H1 (cell line): ENCODE data around the gene KYNU. TPM values are rescaled to one million over a fixed set of nuclear protein-coding genes. Genes with fewer than 3 reads are reported as not detected.

ENCODE experiments used
- CTCF ChIA-PET: fragments of 300-600 bp; sonication (Branson Sonifier 250); formaldehyde crosslinking; loops from one replicate; lab custom pipeline; 2021; ENCODE audit not compliant: partially characterized antibody; lab: Charles Lee
- POLR2A ChIA-PET: fragments of 300-600 bp; sonication (Branson Sonifier 250); formaldehyde crosslinking; loops from one replicate; lab custom pipeline; 2021; ENCODE audit warnings: inconsistent platforms; ENCODE audit not compliant: partially characterized antibody; lab: Charles Lee
- DNase-seq, 2 experiments: peaks; one replicate each; pipeline versions ENCODE4 v3.0.0 to v3.0.0-alpha.2; 2010 to 2022; ENCODE audit warnings: low spot score in 2 of 2, low read depth in 1 of 2, mixed read lengths in 1 of 2
- FAIRE-seq: peaks from 2 replicates; lab custom pipeline; 2011; peaks lifted over from hg19 to GRCh38; lab: Jason Lieb, UNC
- H2AFZ ChIP-seq: 2 replicates; pipeline ENCODE4 v1.8.1; 2012; ENCODE audit warnings: low read length, inconsistent platforms
- H2AK5ac ChIP-seq: 2 replicates; pipeline ENCODE4 v1.6.1; 2013; ENCODE audit warnings: low read depth, low read length
- H2BK120ac ChIP-seq: replicated peaks from 2 replicates; pipeline ENCODE3; 2013; ENCODE audit warnings: low read depth, low read length, inconsistent platforms
- H2BK12ac ChIP-seq: 2 replicates; pipeline ENCODE4 v1.6.1; 2013; ENCODE audit warnings: low read depth, low read length
- H2BK15ac ChIP-seq: 2 replicates; pipeline ENCODE4 v1.6.1; 2013; ENCODE audit warnings: low read length
- H2BK20ac ChIP-seq: 2 replicates; pipeline ENCODE4 v1.6.1; 2013; ENCODE audit warnings: low read length
- H2BK5ac ChIP-seq: 2 replicates; pipeline ENCODE4 v1.6.1; 2013; ENCODE audit warnings: low read depth, low read length
- H3K14ac ChIP-seq: 2 replicates; pipeline ENCODE4 v1.6.1; 2013; ENCODE audit warnings: inconsistent platforms; ENCODE audit not compliant: insufficient read length
- H3K18ac ChIP-seq: 2 replicates; pipeline ENCODE4 v1.6.1; 2013; ENCODE audit warnings: low read length; ENCODE audit errors: extremely low read depth
- H3K23ac ChIP-seq: 2 replicates; pipeline ENCODE4 v1.6.1; 2013; ENCODE audit warnings: inconsistent platforms; ENCODE audit not compliant: insufficient read length
- H3K23me2 ChIP-seq: 2 replicates; pipeline ENCODE4 v1.6.1; 2013; ENCODE audit warnings: low read depth, low read length
- H3K27ac ChIP-seq: 2 replicates; pipeline ENCODE4 v1.6.1; 2011; ENCODE audit warnings: low read depth, low read length, inconsistent platforms
- H3K27me3 ChIP-seq, 4 experiments: replicated peaks in 1 of 4; 1 replicate in 1 of 4; 2 replicates in 3 of 4; pipeline versions ENCODE4 v1.6.1 to v1.8.1; 2011 to 2013; ENCODE audit warnings: low read length in 3 of 4, mild to moderate bottlenecking in 3 of 4, inconsistent platforms in 2 of 4, mixed read lengths in 2 of 4, moderate library complexity in 1 of 4; ENCODE audit not compliant: control insufficient read depth in 3 of 4, insufficient read depth in 3 of 4; ENCODE audit errors: extremely low read depth in 1 of 4
- H3K36me3 ChIP-seq, 4 experiments: 2 replicates each; pipeline versions ENCODE4 v1.6.1 to v1.8.1; 2011 to 2013; ENCODE audit warnings: mild to moderate bottlenecking in 4 of 4, low read length in 3 of 4, moderate library complexity in 2 of 4, control low read depth in 1 of 4, inconsistent platforms in 1 of 4; ENCODE audit not compliant: insufficient read depth in 4 of 4, control insufficient read depth in 2 of 4
- H3K4ac ChIP-seq: replicated peaks from 2 replicates; pipeline ENCODE3; 2013; ENCODE audit warnings: low read length, low read depth, mixed read lengths, inconsistent platforms; ENCODE audit not compliant: insufficient read length
- H3K4me1 ChIP-seq, 4 experiments: replicated peaks in 1 of 4; 1 replicate in 1 of 4; 2 replicates in 3 of 4; pipeline versions ENCODE4 v1.6.1 to v1.8.1; 2011 to 2013; ENCODE audit warnings: low read length in 3 of 4, inconsistent platforms in 2 of 4, mixed read lengths in 1 of 4; ENCODE audit not compliant: insufficient read depth in 4 of 4, control insufficient read depth in 3 of 4
- H3K4me2 ChIP-seq, 2 experiments: 2 replicates each; pipeline versions ENCODE4 v1.6.1 to v1.8.1; 2011 to 2013; ENCODE audit warnings: low read depth in 2 of 2, low read length in 2 of 2, control low read depth in 1 of 2, inconsistent platforms in 1 of 2, mild to moderate bottlenecking in 1 of 2; ENCODE audit not compliant: insufficient read depth in 1 of 2
- H3K4me3 ChIP-seq, 4 experiments: fragments of 200-600, 300-600 bp in 1 of 4; sonication (generic), shearing (Covaris generic), sonication (Bioruptor Twin) in 1 of 4; 2 replicates each; pipeline versions ENCODE4 v1.5.1 to v1.8.1; 2011 to 2016; ENCODE audit warnings: low read length in 4 of 4, low read depth in 3 of 4, control low read depth in 2 of 4, inconsistent platforms in 2 of 4, mild to moderate bottlenecking in 2 of 4, mixed read lengths in 1 of 4, moderate library complexity in 1 of 4; ENCODE audit not compliant: insufficient read depth in 2 of 4; ENCODE audit errors: extremely low read depth in 1 of 4
- H3K56ac ChIP-seq: replicated peaks from 2 replicates; pipeline ENCODE3; 2013; ENCODE audit warnings: low read depth, mild to moderate bottlenecking, mixed read lengths, low read length, inconsistent platforms; ENCODE audit not compliant: insufficient read length
- H3K79me1 ChIP-seq: 2 replicates; pipeline ENCODE4 v1.6.1; 2013; ENCODE audit warnings: low read depth, low read length, control low read depth
- H3K79me2 ChIP-seq, 2 experiments: 2 replicates each; pipeline versions ENCODE4 v1.6.1 to v1.8.1; 2012 to 2013; ENCODE audit warnings: low read length in 2 of 2, mild to moderate bottlenecking in 2 of 2, inconsistent platforms in 1 of 2; ENCODE audit not compliant: insufficient read depth in 2 of 2, control insufficient read depth in 1 of 2
- H3K9ac ChIP-seq, 4 experiments: replicated peaks in 1 of 4; 1 replicate in 1 of 4; 2 replicates in 3 of 4; pipeline versions ENCODE4 v1.6.1 to v1.8.1; 2011 to 2013; ENCODE audit warnings: low read depth in 3 of 4, low read length in 3 of 4, control low read depth in 2 of 4, mild to moderate bottlenecking in 2 of 4, moderate library complexity in 2 of 4, inconsistent platforms in 1 of 4; ENCODE audit errors: extremely low read depth in 1 of 4
- H3K9me3 ChIP-seq, 2 experiments: 2 replicates each; pipeline versions ENCODE4 v1.6.1 to v1.8.1; 2012 to 2013; ENCODE audit warnings: mild to moderate bottlenecking in 2 of 2, moderate library complexity in 2 of 2, control low read depth in 1 of 2, inconsistent platforms in 1 of 2, low read depth in 1 of 2, low read length in 1 of 2, mixed read lengths in 1 of 2; ENCODE audit not compliant: insufficient read depth in 2 of 2
- H4K20me1 ChIP-seq, 2 experiments: replicated peaks in 1 of 2; 2 replicates each; pipeline versions ENCODE3 to v1.8.1; 2011 to 2013; ENCODE audit warnings: inconsistent platforms in 2 of 2, low read length in 2 of 2, mild to moderate bottlenecking in 1 of 2; ENCODE audit not compliant: insufficient read depth in 2 of 2, control insufficient read depth in 1 of 2
- H4K5ac ChIP-seq: 2 replicates; pipeline ENCODE4 v1.6.1; 2013; ENCODE audit warnings: low read length, low read depth, mixed read lengths, inconsistent platforms; ENCODE audit not compliant: insufficient read length
- H4K8ac ChIP-seq: 2 replicates; pipeline ENCODE4 v1.8.0; 2013; ENCODE audit warnings: mild to moderate bottlenecking, moderate library complexity, low read length, inconsistent platforms; ENCODE audit not compliant: insufficient read depth; ENCODE audit errors: extremely low read depth
- H4K91ac ChIP-seq: replicated peaks from 2 replicates; pipeline ENCODE3; 2013; ENCODE audit warnings: low read length, mixed read lengths, inconsistent platforms; ENCODE audit not compliant: insufficient read length
- BCL11A ChIP-seq, 2 experiments: IDR thresholded peaks; one replicate each; pipeline ENCODE4 v1.6.1; 2011; ENCODE audit warnings: low read depth in 2 of 2, low read length in 2 of 2, mild to moderate bottlenecking in 2 of 2
- CHD1 ChIP-seq: IDR thresholded peaks from 2 replicates; pipeline ENCODE4 v1.6.1; 2012; ENCODE audit warnings: low read depth, low read length, improper control_type of control experiment
- CREB1 ChIP-seq: IDR thresholded peaks from 2 replicates; pipeline ENCODE4 v1.6.1; 2012; ENCODE audit warnings: inconsistent platforms
- CTBP2 ChIP-seq: IDR thresholded peaks from 2 replicates; pipeline ENCODE4 v1.7.0; 2011; ENCODE audit warnings: borderline replicate concordance, mild to moderate bottlenecking, moderate library complexity, mixed read lengths, low read length; ENCODE audit not compliant: insufficient read depth, insufficient read length
- GABPA ChIP-seq: IDR thresholded peaks from 2 replicates; pipeline ENCODE4 v1.6.1; 2011; ENCODE audit warnings: mild to moderate bottlenecking, low read length, moderate library complexity, borderline replicate concordance; ENCODE audit not compliant: insufficient read depth
- HDAC2 ChIP-seq, 2 experiments: fragments of 300-600 bp in 1 of 2; sonication (generic) in 1 of 2; IDR thresholded peaks; 2 replicates each; pipeline ENCODE4 v1.6.1; 2011 to 2012; ENCODE audit warnings: low read depth in 2 of 2, low read length in 2 of 2, mild to moderate bottlenecking in 2 of 2, moderate library complexity in 2 of 2, borderline replicate concordance in 1 of 2, inconsistent platforms in 1 of 2
- JUN ChIP-seq: IDR thresholded peaks from 2 replicates; pipeline ENCODE4 v1.6.1; 2011; ENCODE audit warnings: low read depth, mild to moderate bottlenecking, improper control_type of control experiment, low read length
- POLR2A ChIP-seq, 2 experiments: IDR thresholded peaks; 1 replicate in 1 of 2; 2 replicates in 1 of 2; pipeline ENCODE4 v1.6.1; 2011; ENCODE audit warnings: low read depth in 2 of 2, low read length in 2 of 2, mild to moderate bottlenecking in 2 of 2; ENCODE audit errors: control extremely low read depth in 1 of 2
- RXRA ChIP-seq: IDR thresholded peaks from 2 replicates; pipeline ENCODE4 v1.6.1; 2011; ENCODE audit warnings: low read depth, mild to moderate bottlenecking, low read length, moderate library complexity; ENCODE audit not compliant: insufficient read depth
- TAF1 ChIP-seq: IDR thresholded peaks from 2 replicates; pipeline ENCODE4 v1.6.1; 2011; ENCODE audit warnings: mild to moderate bottlenecking, low read depth, low read length
- TCF12 ChIP-seq: IDR thresholded peaks from 2 replicates; pipeline ENCODE4 v1.6.1; 2011; ENCODE audit warnings: low read depth, mild to moderate bottlenecking, low read length
- YY1 ChIP-seq: IDR thresholded peaks from 2 replicates; pipeline ENCODE4 v1.6.1; 2011; ENCODE audit warnings: low read depth, mild to moderate bottlenecking, low read length
- WGBS, 2 experiments: shearing (Covaris generic) in 1 of 2; methylation state at CpG; one replicate each; pipeline versions ENCODE4 v1.1.6 to v1.1.7; 2013 to 2015; ENCODE audit warnings: low lambda C conversion rate in 2 of 2, mixed read lengths in 2 of 2, inconsistent platforms in 1 of 2, low coverage in 1 of 2, missing lambda C conversion rate in 1 of 2; ENCODE audit not compliant: insufficient replicate concordance in 2 of 2, insufficient coverage in 1 of 2, insufficient read length in 1 of 2; ENCODE audit errors: extremely low coverage in 1 of 2, missing lambda C conversion rate in 1 of 2; 5-methylcytosine and 5-hydroxymethylcytosine counted together
- polyA plus RNA-seq, 7 experiments: library from polyadenylated mRNA; depleted of rRNA in 3 of 7; stranded (reverse) in 5 of 7; unstranded in 2 of 7; fragments of >200 nt in 5 of 7; fragments of 200-250 nt in 2 of 7; gene quantifications; 1 replicate in 5 of 7; 2 replicates in 1 of 7; 4 replicates in 1 of 7; pipeline versions ENCODE4 v1.2.1 to v1.2.3, GENCODE V29; 2011 to 2013; ENCODE audit warnings: missing spikeins in 2 of 7, mixed read lengths in 2 of 7
- total RNA-seq: library from RNA; stranded (reverse); fragmentation: NEBNext Ultra II Directional; extraction: Animal tissue kit (Norgen Biotek cat#: 25700); gene quantifications from 2 replicates; pipeline ENCODE4 v1.2.1, GENCODE V29; 2021
- TF ChIP-seq, protein P1 (sequence below): IDR thresholded peaks from 2 replicates; pipeline ENCODE4 v1.6.1; 2011; ENCODE audit warnings: low read depth, mild to moderate bottlenecking, low read length; ENCODE audit not compliant: insufficient read depth

Gene KYNU
- total and polyA plus RNA-seq, 2 of the 8 experiments (the other 6 are each of a cell fraction or from before 2014, with no cell fraction given), result 0.09 to 0.13 TPM

DNA sequence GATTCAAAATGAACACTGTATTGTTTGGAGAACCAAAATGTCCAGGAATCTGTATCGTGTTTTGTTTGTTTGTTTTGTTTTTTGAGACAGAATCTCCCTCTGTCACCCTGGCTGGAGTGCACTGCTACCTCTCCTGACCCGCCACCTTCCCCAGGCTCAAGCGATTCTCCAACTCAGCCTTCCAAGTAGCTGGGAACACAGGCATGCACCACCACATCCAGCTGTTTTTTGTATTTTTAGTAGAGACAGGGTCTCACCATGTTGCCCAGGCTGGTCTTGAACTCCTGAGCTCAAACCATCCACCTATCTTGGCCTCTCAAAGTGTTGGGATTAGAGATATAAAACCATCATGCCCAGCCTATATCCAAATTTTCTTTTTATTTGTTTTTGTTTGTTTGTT is 74.6 kb downstream of the KYNU start:
- Histone ChIP-seq H2BK120ac (no peak overlapping the region), H3K18ac (no peak overlapping the region), H2BK15ac (no peak overlapping the region), H2AK5ac (no peak overlapping the region), H4K8ac (no peak overlapping the region), H3K79me1 (no peaks in the 10 kb centered on the region), H3K27ac (no peak overlapping the region), H2BK5ac (no peak overlapping the region), H2BK20ac (no peak overlapping the region), H4K20me1 (no peaks in the 10 kb centered on the region), H3K79me2 (no peaks in the 10 kb centered on the region), H3K9ac (no peak overlapping the region), H4K91ac (no peak overlapping the region), H3K23ac (no peak overlapping the region), H3K4me3 (no peak overlapping the region), H3K27me3 (no peaks in the 10 kb centered on the region), H3K9me3 (peaks cover 3 to 21% of the 10 kb centered on the region in 2 experiments; a peak in 3 of 4 replicates), H4K5ac (no peak overlapping the region), H3K14ac (no peak overlapping the region), H3K23me2 (no peaks in the 10 kb centered on the region), H3K4ac (no peak overlapping the region), H3K4me1 (no peaks in the 10 kb centered on the region), H3K56ac (no peak overlapping the region), H2BK12ac (no peak overlapping the region), H3K4me2 (no peak overlapping the region), H2AFZ (no peak overlapping the region), H3K36me3 (no peaks in the 10 kb centered on the region; a peak in 1 of 8 replicates)
- CTCF ChIA-PET, result interaction anchor here (0.6 to 1.1 kb wide), 3 partner anchors 28 to 440 kb away, joined by 3 read pairs; no protein-coding TSS in a partner anchor
- WGBS, 2 experiments, result 100% methylated on average over 3 of the region's 3 CpGs; no CpG with 5 or more reads in 1 of the 2 experiments
- TF ChIP-seq CHD1 (no peak), GABPA (no peak), BCL11A (IDR thresholded peaks at IDR 0.05; ENCODE audit: low read depth in 2 of 2, low read length in 2 of 2) (no peak), CTBP2 (no peak), POLR2A (IDR thresholded peaks at IDR 0.05; ENCODE audit: control extremely low read depth in 1 of 2, low read depth in 2 of 2, low read length in 2 of 2) (no peak), JUN (no peak), HDAC2 (IDR thresholded peaks at IDR 0.05; ENCODE audit: borderline replicate concordance in 1 of 2, low read depth in 2 of 2, low read length in 2 of 2) (no peak), RXRA (no peak), YY1 (no peak), TAF1 (no peak), CREB1 (no peak), TCF12 (no peak)
- TF ChIP-seq, protein P1, sequence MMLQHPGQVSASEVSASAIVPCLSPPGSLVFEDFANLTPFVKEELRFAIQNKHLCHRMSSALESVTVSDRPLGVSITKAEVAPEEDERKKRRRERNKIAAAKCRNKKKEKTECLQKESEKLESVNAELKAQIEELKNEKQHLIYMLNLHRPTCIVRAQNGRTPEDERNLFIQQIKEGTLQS, result no peak
- POLR2A ChIA-PET, result interaction anchor here (0.6 to 0.7 kb wide), 2 partner anchors 94 to 277 kb away, joined by 3 read pairs; no protein-coding TSS in a partner anchor
- FAIRE-seq, result no peak
- no peak for DNase-seq
